Mammary epithelial cell (primary cell): ENCODE data around the gene VPS4A.

Experiments
- EZH2 ChIP-seq: IDR thresholded peaks from 2 replicates; pipeline ENCODE4 v1.6.1; 2012; ENCODE audit warnings: low read length, inconsistent platforms, borderline replicate concordance
- TF ChIP-seq, protein P1 (sequence below), 2 donors: IDR thresholded peaks in 1 of 2; conservative IDR thresholded peaks in 1 of 2; 2 replicates each; pipeline ENCODE4 v1.5.1; 2011 to 2012; ENCODE audit warnings: inconsistent platforms in 2 of 2, low read length in 2 of 2, mild to moderate bottlenecking in 2 of 2, control low read depth in 1 of 2, low read depth in 1 of 2; ENCODE audit not compliant: insufficient read depth in 1 of 2; ENCODE audit errors: extremely low read depth in 1 of 2

DNA sequence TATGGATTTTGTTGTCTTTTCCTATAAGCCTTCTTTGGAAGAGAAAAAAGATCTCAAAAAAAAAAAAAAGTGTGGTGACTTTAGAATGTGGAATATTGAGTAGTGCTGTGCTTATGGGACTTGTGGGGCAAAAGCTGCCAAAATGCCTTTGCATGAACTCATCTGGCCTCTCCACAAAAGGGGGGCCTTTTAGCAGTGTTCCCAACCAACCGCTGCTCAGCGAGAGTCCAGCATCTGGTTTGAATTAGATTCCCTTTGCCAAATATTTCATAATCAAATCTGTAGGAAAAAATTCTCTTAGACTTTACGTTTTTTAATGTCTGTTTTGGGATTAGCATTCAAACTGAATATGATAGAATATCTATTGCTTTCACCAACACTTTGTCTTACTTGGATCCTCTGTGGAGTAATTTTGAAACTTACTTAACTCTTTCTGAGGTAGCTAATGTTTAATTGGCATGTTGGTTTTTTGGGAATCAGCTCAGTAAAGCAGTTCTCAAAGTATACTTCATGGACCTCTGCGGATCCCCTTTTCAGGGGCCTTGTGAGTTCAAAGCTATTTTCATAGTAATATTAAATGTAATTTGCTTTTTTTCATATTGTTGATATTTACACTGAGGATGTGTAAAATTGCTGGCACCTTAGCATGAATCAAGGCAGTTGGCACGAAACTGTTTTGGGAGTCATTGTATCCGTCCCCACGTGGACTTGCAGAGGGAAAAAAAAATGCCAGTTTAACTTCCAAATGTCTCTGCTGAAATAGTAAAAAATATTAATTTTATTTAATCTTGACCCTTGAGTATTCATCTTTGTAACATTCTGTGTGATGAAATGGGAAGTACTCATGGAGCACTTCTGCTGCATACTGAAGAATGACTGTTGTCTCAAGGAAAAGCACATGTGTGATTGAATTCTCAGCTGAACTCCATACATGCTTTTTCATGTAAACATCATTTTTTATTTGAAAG lies 34.7 kb upstream of the VPS4A start:
- TF ChIP-seq, protein P1, sequence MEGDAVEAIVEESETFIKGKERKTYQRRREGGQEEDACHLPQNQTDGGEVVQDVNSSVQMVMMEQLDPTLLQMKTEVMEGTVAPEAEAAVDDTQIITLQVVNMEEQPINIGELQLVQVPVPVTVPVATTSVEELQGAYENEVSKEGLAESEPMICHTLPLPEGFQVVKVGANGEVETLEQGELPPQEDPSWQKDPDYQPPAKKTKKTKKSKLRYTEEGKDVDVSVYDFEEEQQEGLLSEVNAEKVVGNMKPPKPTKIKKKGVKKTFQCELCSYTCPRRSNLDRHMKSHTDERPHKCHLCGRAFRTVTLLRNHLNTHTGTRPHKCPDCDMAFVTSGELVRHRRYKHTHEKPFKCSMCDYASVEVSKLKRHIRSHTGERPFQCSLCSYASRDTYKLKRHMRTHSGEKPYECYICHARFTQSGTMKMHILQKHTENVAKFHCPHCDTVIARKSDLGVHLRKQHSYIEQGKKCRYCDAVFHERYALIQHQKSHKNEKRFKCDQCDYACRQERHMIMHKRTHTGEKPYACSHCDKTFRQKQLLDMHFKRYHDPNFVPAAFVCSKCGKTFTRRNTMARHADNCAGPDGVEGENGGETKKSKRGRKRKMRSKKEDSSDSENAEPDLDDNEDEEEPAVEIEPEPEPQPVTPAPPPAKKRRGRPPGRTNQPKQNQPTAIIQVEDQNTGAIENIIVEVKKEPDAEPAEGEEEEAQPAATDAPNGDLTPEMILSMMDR (conservative IDR thresholded peaks at IDR 0.05 in 1 of 2, IDR thresholded peaks at IDR 0.05 in 1 of 2; ENCODE audit: extremely low read depth in 1 of 2, insufficient read depth in 1 of 2, low read depth in 1 of 2, low read length in 2 of 2) = no peak
- no peak for TF ChIP-seq EZH2
